Spleen (tissue), 11 donors: ENCODE data around the gene KIF26B. TPM values are rescaled to one million over a fixed set of nuclear protein-coding genes. Genes with fewer than 3 reads are reported as not detected.

Source experiments
- DNase-seq: peaks from one replicate; pipeline ENCODE4 v3.0.0-alpha.2; 2020
- H3K27ac ChIP-seq, 8 donors: fragments of 200-600 bp; sonication (generic) in 7 of 8; 1 replicate in 4 of 8; 2 replicates in 4 of 8; pipeline versions ENCODE4 v1.5.0 to v1.8.0; 2016 to 2021; ENCODE audit warnings: inconsistent platforms in 4 of 8, mild to moderate bottlenecking in 4 of 8, moderate library complexity in 1 of 8
- H3K27me3 ChIP-seq, 7 donors: fragments of 200-600 bp; sonication (generic) in 6 of 7; replicated peaks in 1 of 7; 1 replicate in 4 of 7; 2 replicates in 3 of 7; pipeline versions ENCODE4 v1.5.0 to v1.8.0; 2016 to 2021; ENCODE audit warnings: inconsistent platforms in 3 of 7, mild to moderate bottlenecking in 1 of 7
- H3K36me3 ChIP-seq, 6 donors: fragments of 200-600 bp; sonication (generic) in 5 of 6; 1 replicate in 4 of 6; 2 replicates in 2 of 6; pipeline versions ENCODE4 v1.5.0 to v1.8.0; 2016 to 2021; ENCODE audit warnings: inconsistent platforms in 2 of 6
- H3K4me1 ChIP-seq, 6 donors: fragments of 200-600 bp; sonication (generic) in 5 of 6; 1 replicate in 3 of 6; 2 replicates in 3 of 6; pipeline versions ENCODE4 v1.5.0 to v1.8.0; 2016 to 2021; ENCODE audit warnings: inconsistent platforms in 3 of 6
- H3K4me3 ChIP-seq, 8 donors: fragments of 200-600 bp; sonication (generic) in 7 of 8; 1 replicate in 4 of 8; 2 replicates in 4 of 8; pipeline versions ENCODE4 v1.5.0 to v1.8.0; 2016 to 2021; ENCODE audit warnings: inconsistent platforms in 4 of 8, mild to moderate bottlenecking in 4 of 8, moderate library complexity in 2 of 8
- H3K9me3 ChIP-seq, 8 donors: fragments of 200-600 bp; sonication (generic) in 7 of 8; 1 replicate in 4 of 8; 2 replicates in 4 of 8; pipeline versions ENCODE4 v1.5.0 to v1.8.0; 2016 to 2021; ENCODE audit warnings: inconsistent platforms in 4 of 8
- CTCF ChIP-seq, 11 experiments: fragments of 200-600 bp in 7 of 11; fragments of 450-650 bp in 4 of 11; sonication (generic) in 4 of 11; IDR thresholded peaks in 8 of 11; conservative IDR thresholded peaks in 3 of 11; 1 replicate in 7 of 11; 2 replicates in 4 of 11; pipeline versions ENCODE4 v1.4.0 to v1.8.0; 2016 to 2021; ENCODE audit warnings: antibody characterized with exemption in 11 of 11, inconsistent platforms in 4 of 11, mild to moderate bottlenecking in 1 of 11
- POLR2A ChIP-seq, 3 donors: fragments of 450-650 bp; IDR thresholded peaks; one replicate each; pipeline ENCODE4 v1.5.1; 2017; ENCODE audit warnings: antibody characterized with exemption in 3 of 3, mild to moderate bottlenecking in 1 of 3
- POLR2AphosphoS5 ChIP-seq, 3 donors: sonication (generic); formaldehyde crosslinking; IDR thresholded peaks; one replicate each; pipeline ENCODE4 v1.5.1; 2017; ENCODE audit warnings: antibody characterized with exemption in 3 of 3
- WGBS, 5 donors: extraction: QIAGEN DNeasy Blood & Tissue Kit in 3 of 5; methylation state at CpG; one replicate each; pipeline versions ENCODE4 v1.1.5 to v1.1.7; 2013 to 2018; 5-methylcytosine and 5-hydroxymethylcytosine counted together
- intact Hi-C: fragments of 100-400 bp; cut with DNase I; formaldehyde crosslinking; loops from one replicate; pipeline ENCODE4 v1.15.0; 2023; ENCODE audit warnings: low total_unique reads
- polyA plus RNA-seq, 3 donors: library from polyadenylated mRNA; stranded (reverse); fragments of 200-250 nt; gene quantifications; one replicate each; pipeline ENCODE4 v1.2.1, GENCODE V29; 2013
- total RNA-seq, 7 donors: library from RNA; depleted of rRNA in 3 of 7; stranded (reverse); fragments of >200 nt in 3 of 7; fragmentation: NEBNext Ultra II Directional in 4 of 7; extraction: Animal tissue kit (Norgen Biotek cat#: 25700) in 4 of 7; gene quantifications; one replicate each; pipeline versions ENCODE4 v1.1.0 to v1.2.1, GENCODE V29; 2016 to 2021
- donor health status: healthy with polysubstance abuse.
- donor health status: DM: no; HTN: no; CAD: no; lungs with moderate emphysema.
- donor health status: DM: no; HTN: no; CAD: no.
- donor health status: Bipolar disorder and iron deficiency.
- donor health status: healthy.
- donor health status: DM: no; HTN: no; CAD: no.
- donor health status: DM: yes; HTN: yes; CAD: no.

The KIF26B gene
- total and polyA plus RNA-seq, 10 donors: 0.07 to 4.5 (median 0.60) TPM; not detected in 1

DNA sequence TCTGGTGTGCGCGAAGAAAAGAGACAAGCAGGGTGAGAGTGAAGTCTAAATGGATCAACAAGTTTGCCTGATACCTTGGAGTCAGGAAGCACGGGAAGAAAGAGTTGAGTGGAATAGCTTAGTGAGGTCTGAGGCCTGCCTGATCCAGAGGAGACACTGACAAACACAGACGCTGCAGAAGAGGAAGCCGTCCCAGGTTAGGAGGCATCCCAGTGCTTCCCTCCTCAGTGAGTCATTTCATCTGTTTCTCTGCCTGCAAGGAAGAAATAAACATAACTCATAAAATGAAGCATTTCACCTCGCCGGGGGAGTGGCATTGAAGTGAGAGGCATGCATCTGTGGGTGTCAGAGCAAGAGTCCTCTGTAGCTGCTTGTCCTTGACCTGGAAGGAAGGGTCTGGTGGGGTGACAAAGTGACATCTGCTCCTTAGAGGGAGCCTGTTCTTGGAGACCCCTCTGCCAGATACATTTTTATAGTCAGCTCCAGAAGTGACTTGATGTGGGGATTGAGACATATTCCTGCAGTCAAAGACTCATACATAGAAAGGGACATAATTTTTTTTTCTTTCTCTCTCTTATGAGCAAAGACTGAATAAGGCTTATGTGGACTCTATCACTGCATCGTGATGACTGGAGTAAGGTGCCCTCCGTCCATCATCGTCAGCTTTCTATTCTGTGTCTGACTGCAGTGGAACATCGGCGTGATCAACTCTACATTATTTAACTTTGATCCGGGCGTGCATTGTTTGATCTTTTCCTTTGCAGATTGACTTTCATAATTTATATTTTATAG is 256.7 kb downstream of the KIF26B start:
- Histone ChIP-seq H3K27ac (no peak overlapping the region), H3K27me3 (no peaks in the 10 kb centered on the region), H3K9me3 (no peaks in the 10 kb centered on the region), H3K4me1 (no peaks in the 10 kb centered on the region), H3K4me3 (no peak overlapping the region), H3K36me3 (no peaks in the 10 kb centered on the region)
- TF ChIP-seq CTCF (IDR thresholded peaks at IDR 0.05 in 8 of 11, conservative IDR thresholded peaks at IDR 0.05 in 3 of 11) (no peak), POLR2A (IDR thresholded peaks at IDR 0.05) (no peak), POLR2AphosphoS5 (IDR thresholded peaks at IDR 0.05) (no peak)
- no peak for DNase-seq
- intact Hi-C loops: no loop called here
- 75 to 84% (median 81%) methylated on average over 13 to 14 of the region's 14 CpGs for WGBS, 5 donors

DNA sequence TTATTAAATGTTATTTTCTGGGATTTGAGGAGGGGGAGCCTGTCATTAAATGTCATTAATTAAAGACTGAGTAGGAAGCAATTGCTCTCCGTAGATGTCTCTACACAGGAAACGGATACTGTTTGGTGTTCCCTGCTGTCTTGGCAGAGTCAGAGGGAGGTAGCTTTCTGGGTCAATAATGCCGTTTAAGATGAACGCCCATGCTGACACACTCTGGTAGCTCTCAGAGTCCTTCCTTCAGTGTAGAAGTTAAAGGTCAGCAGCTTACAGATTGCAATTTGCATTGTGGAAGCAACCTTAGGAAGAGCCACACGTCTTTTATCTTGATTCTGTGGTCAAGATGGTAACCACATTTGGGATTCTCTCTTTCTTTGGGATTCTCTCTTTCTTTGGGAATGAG is 257.5 kb downstream of the KIF26B start:
- intact Hi-C loops: no loop called here
- Histone ChIP-seq H3K9me3 (no peaks in the 10 kb centered on the region), H3K36me3 (no peaks in the 10 kb centered on the region), H3K4me3 (no peak overlapping the region), H3K27ac (no peak overlapping the region), H3K27me3 (no peaks in the 10 kb centered on the region), H3K4me1 (no peaks in the 10 kb centered on the region)
- DNase-seq: no peak
- 47 to 71% (median 66%) methylated on average over 5 of the region's 5 CpGs for WGBS, 5 donors
- TF ChIP-seq CTCF (IDR thresholded peaks at IDR 0.05 in 8 of 11, conservative IDR thresholded peaks at IDR 0.05 in 3 of 11) (no peak), POLR2AphosphoS5 (IDR thresholded peaks at IDR 0.05) (no peak), POLR2A (IDR thresholded peaks at IDR 0.05) (no peak)

DNA sequence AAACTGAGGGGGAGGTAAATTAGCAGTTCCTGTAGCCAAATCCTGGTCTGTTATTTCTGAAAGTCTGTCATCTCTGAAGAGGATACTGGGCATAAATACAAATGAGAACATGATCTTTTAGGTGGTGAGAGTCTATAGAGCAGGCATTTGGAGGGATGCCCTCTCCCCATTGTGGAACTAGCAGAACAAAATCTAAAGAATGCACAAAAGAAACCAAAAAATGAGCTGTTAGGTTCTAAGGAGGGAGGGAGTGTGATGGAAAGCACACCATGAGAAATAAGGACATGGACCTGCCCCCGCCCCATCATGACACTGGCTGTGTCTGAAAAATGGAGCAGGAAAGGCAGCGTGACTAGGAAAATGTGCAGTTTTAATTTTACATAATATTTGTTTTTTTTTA is 262.0 kb downstream of the KIF26B start:
- 86 to 96% (median 90%) methylated on average over 2 of the region's 2 CpGs for WGBS, 5 donors

More for the DNA sequence above, 262.0 kb downstream of the KIF26B start:
- H3K4me3 ChIP-seq: no peak overlapping the region
- intact Hi-C loops: no loop called here
- no peaks in the 10 kb centered on the region for H3K4me1 ChIP-seq
- DNase-seq: no peak
- H3K27me3 ChIP-seq: peaks cover 0 to 10% (median 0%) of the 10 kb centered on the region in 7 donors
- TF ChIP-seq CTCF (IDR thresholded peaks at IDR 0.05 in 8 of 11, conservative IDR thresholded peaks at IDR 0.05 in 3 of 11) (no peak), POLR2A (IDR thresholded peaks at IDR 0.05) (no peak), POLR2AphosphoS5 (IDR thresholded peaks at IDR 0.05) (no peak)
- H3K36me3 ChIP-seq: no peaks in the 10 kb centered on the region
- H3K27ac ChIP-seq: no peak overlapping the region
- H3K9me3 ChIP-seq: no peaks in the 10 kb centered on the region
